Keratinocyte (primary cell): Measurements from ENCODE around the gene IFT122.

Experiments used
- CTCF ChIP-seq, 3 experiments: IDR thresholded peaks in 1 of 3; conservative IDR thresholded peaks in 1 of 3; optimal IDR thresholded peaks in 1 of 3; 2 replicates in 2 of 3; 3 replicates in 1 of 3; pipeline versions ENCODE3 to v1.5.1; 2011; ENCODE audit warnings: low read length in 3 of 3, mild to moderate bottlenecking in 3 of 3, moderate library complexity in 2 of 3, control low read depth in 1 of 3, inconsistent platforms in 1 of 3; ENCODE audit not compliant: insufficient read depth in 2 of 3; ENCODE audit errors: extremely low read depth in 1 of 3
- EZH2 ChIP-seq: IDR thresholded peaks from one replicate; pipeline ENCODE4 v1.6.1; 2012; ENCODE audit warnings: inconsistent platforms, mild to moderate bottlenecking, low read length, moderate library complexity

GRCh38 chr3:129463716-129464115 is 23.7 kb downstream of the IFT122 start:
- TF ChIP-seq CTCF (optimal IDR thresholded peaks at IDR 0.05 in 1 of 3, IDR thresholded peaks at IDR 0.05 in 1 of 3, conservative IDR thresholded peaks at IDR 0.05 in 1 of 3; ENCODE audit: extremely low read depth in 1 of 3, insufficient read depth in 2 of 3, low read length in 3 of 3) (no peak), EZH2 (no peak)
